MM.1S (cell line): ENCODE data around the gene GPR4.
A peak's percentile ranks its signal among the peaks of the same experiment; 100 is the strongest.

Experiments used
- DNase-seq: peaks from one replicate; pipeline ENCODE4 v3.0.0-alpha.2; 2015
- H2AFZ ChIP-seq: fragments of 300-600 bp; sonication (generic); 2 replicates; pipeline ENCODE4 v1.6.0; 2016; ENCODE audit warnings: antibody characterized with exemption, low read length
- H3F3A ChIP-seq: fragments of 300-600 bp; sonication (generic); 2 replicates; pipeline ENCODE4 v1.6.1; 2016; ENCODE audit warnings: mild to moderate bottlenecking, antibody characterized with exemption, low read length, moderate library complexity, mixed read lengths; ENCODE audit not compliant: insufficient read depth
- H3K27ac ChIP-seq: fragments of 300-600 bp; sonication (generic); 2 replicates; pipeline ENCODE4 v1.5.1; 2016; ENCODE audit warnings: mild to moderate bottlenecking, low read length
- H3K27me3 ChIP-seq: fragments of 300-600 bp; sonication (generic); replicated peaks from 2 replicates; pipeline ENCODE4 v1.6.0; 2016; ENCODE audit warnings: low read length; ENCODE audit not compliant: insufficient read depth
- H3K36me3 ChIP-seq: fragments of 300-600 bp; sonication (generic); replicated peaks from 2 replicates; pipeline ENCODE4 v1.6.1; 2016; ENCODE audit warnings: mild to moderate bottlenecking, low read length, mixed read lengths; ENCODE audit not compliant: insufficient read depth
- H3K4me1 ChIP-seq: fragments of 300-600 bp; sonication (generic); 2 replicates; pipeline ENCODE4 v1.6.1; 2016; ENCODE audit warnings: low read length, mixed read lengths
- H3K4me2 ChIP-seq: fragments of 300-600 bp; sonication (generic); 2 replicates; pipeline ENCODE4 v1.6.0; 2016; ENCODE audit warnings: low read depth, low read length
- H3K4me3 ChIP-seq: fragments of 300-600 bp; sonication (generic); 2 replicates; pipeline ENCODE4 v1.5.1; 2016; ENCODE audit warnings: low read length, mixed read lengths
- H3K79me2 ChIP-seq: fragments of 300-600 bp; sonication (generic); 2 replicates; pipeline ENCODE4 v1.6.1; 2016; ENCODE audit warnings: mixed run types, low read length, mixed read lengths
- H3K9ac ChIP-seq: fragments of 300-600 bp; sonication (generic); 2 replicates; pipeline ENCODE4 v1.6.1; 2016; ENCODE audit warnings: low read length, mixed read lengths
- H3K9me2 ChIP-seq: fragments of 300-600 bp; sonication (generic); replicated peaks from 2 replicates; pipeline ENCODE4 v1.6.1; 2016; ENCODE audit warnings: mild to moderate bottlenecking, low read length, mixed read lengths; ENCODE audit not compliant: insufficient read depth
- H3K9me3 ChIP-seq: fragments of 300-600 bp; sonication (generic); replicated peaks from 2 replicates; pipeline ENCODE4 v1.6.1; 2016; ENCODE audit warnings: mild to moderate bottlenecking, low read length, mixed read lengths; ENCODE audit not compliant: insufficient read depth
- H4K20me1 ChIP-seq: fragments of 300-600 bp; sonication (generic); 2 replicates; pipeline ENCODE4 v1.6.1; 2016; ENCODE audit warnings: mild to moderate bottlenecking, low read length, moderate library complexity, mixed read lengths; ENCODE audit not compliant: insufficient read depth
- EZH2 ChIP-seq: fragments of 300-600 bp; sonication (generic); optimal IDR thresholded peaks from 2 replicates; pipeline ENCODE3; 2017; ENCODE audit warnings: low read depth, mild to moderate bottlenecking, antibody characterized with exemption, low read length, mixed read lengths
- EZH2phosphoT487 ChIP-seq: fragments of 300-600 bp; sonication (generic); IDR thresholded peaks from 2 replicates; pipeline ENCODE4 v1.6.1; 2018; ENCODE audit warnings: antibody characterized with exemption, low read length
- TF ChIP-seq, protein P1 (sequence below): fragments of 300-600 bp; sonication (generic); IDR thresholded peaks from 2 replicates; pipeline ENCODE4 v1.5.1; 2016; ENCODE audit warnings: antibody characterized with exemption, low read length, mixed read lengths

The GPR4 gene

GRCh38 chr19:45569619-45570421, 32.2 kb downstream of the GPR4 start:
- H3F3A ChIP-seq, result peaks cover 2% of the 10 kb centered on the region; the same call in 1 of the 2 replicates
- H2AFZ ChIP-seq, result no peak overlapping the region
- H3K36me3 ChIP-seq, result no peaks in the 10 kb centered on the region
- no peaks in the 10 kb centered on the region for H3K27me3 ChIP-seq
- no peak overlapping the region for H3K9ac ChIP-seq
- H3K4me2 ChIP-seq, result no peak overlapping the region
- peaks cover 54% of the 10 kb centered on the region for H3K79me2 ChIP-seq
- TF ChIP-seq EZH2, result no peak
- TF ChIP-seq, protein P1, sequence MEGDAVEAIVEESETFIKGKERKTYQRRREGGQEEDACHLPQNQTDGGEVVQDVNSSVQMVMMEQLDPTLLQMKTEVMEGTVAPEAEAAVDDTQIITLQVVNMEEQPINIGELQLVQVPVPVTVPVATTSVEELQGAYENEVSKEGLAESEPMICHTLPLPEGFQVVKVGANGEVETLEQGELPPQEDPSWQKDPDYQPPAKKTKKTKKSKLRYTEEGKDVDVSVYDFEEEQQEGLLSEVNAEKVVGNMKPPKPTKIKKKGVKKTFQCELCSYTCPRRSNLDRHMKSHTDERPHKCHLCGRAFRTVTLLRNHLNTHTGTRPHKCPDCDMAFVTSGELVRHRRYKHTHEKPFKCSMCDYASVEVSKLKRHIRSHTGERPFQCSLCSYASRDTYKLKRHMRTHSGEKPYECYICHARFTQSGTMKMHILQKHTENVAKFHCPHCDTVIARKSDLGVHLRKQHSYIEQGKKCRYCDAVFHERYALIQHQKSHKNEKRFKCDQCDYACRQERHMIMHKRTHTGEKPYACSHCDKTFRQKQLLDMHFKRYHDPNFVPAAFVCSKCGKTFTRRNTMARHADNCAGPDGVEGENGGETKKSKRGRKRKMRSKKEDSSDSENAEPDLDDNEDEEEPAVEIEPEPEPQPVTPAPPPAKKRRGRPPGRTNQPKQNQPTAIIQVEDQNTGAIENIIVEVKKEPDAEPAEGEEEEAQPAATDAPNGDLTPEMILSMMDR, result peak; percentile 71
- H3K9me2 ChIP-seq, result no peaks in the 10 kb centered on the region
- no peak overlapping the region for H3K4me3 ChIP-seq
- DNase-seq, result peak; percentile 51
- no peak overlapping the region for H3K27ac ChIP-seq
- H3K9me3 ChIP-seq, result no peaks in the 10 kb centered on the region
- H3K4me1 ChIP-seq, result peaks cover 5% of the 10 kb centered on the region
- H4K20me1 ChIP-seq, result no peaks in the 10 kb centered on the region

DNA sequence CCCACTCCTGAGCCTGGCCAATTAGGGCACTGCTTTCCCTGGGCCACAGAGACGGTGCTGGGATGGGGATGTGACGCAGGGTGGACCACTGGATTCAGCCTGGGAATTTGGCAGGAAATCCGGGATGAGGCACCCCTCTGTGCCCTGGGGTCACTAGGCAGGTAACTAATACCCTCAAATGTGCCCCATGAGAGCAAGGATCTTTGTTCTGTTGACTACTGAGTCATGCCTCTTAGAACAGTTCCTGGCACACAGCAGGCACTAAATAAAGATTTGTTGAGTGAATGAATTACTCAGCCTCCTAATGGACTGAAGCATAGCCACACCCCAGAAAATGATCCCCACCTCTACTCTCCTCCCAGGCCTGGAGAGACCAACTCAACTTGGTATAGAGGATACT, 33.3 kb downstream of the GPR4 start:
- no peaks in the 10 kb centered on the region for H3K36me3 ChIP-seq
- DNase-seq, result no peak
- no peaks in the 10 kb centered on the region for H3F3A ChIP-seq
- no peaks in the 10 kb centered on the region for H4K20me1 ChIP-seq
- no peak overlapping the region for H3K27ac ChIP-seq
- H3K4me2 ChIP-seq, result no peak overlapping the region
- H3K4me3 ChIP-seq, result no peak overlapping the region
- H3K9ac ChIP-seq, result no peak overlapping the region
- H3K79me2 ChIP-seq, result peaks cover 52% of the 10 kb centered on the region
- TF ChIP-seq, protein P1, result no peak
- no peak for TF ChIP-seq EZH2phosphoT487
- no peak for TF ChIP-seq EZH2
- no peak overlapping the region for H2AFZ ChIP-seq
- H3K9me3 ChIP-seq, result no peaks in the 10 kb centered on the region
- H3K4me1 ChIP-seq, result no peaks in the 10 kb centered on the region
- H3K9me2 ChIP-seq, result no peaks in the 10 kb centered on the region
- H3K27me3 ChIP-seq, result no peaks in the 10 kb centered on the region

DNA sequence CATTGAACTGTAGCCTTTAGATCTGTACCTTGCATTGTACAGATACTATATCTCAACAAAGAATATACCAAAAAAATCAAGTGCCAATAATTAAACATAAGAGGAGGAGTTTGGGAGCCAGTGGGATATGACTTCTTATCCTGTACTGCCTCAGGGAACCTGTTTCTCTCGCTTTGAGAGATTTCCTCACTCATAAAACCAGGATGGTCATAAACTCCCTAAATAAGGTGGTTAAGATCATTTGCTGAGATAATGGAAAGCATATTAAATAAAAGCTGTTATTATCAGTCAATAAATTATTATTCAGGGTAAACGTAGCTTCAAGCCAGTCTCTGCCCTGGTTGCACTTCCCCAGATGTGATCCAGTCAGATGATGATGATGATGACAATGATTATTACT, 34.4 kb downstream of the GPR4 start:
- Histone ChIP-seq H3F3A (peaks cover 5% of the 10 kb centered on the region), H4K20me1 (no peaks in the 10 kb centered on the region), H3K4me1 (peaks cover 6% of the 10 kb centered on the region), H3K79me2 (peaks cover 41% of the 10 kb centered on the region), H3K4me2 (no peak overlapping the region), H3K9me3 (no peaks in the 10 kb centered on the region), H3K4me3 (no peak overlapping the region), H3K36me3 (no peaks in the 10 kb centered on the region), H2AFZ (no peak overlapping the region), H3K27me3 (no peaks in the 10 kb centered on the region), H3K9ac (no peak overlapping the region), H3K9me2 (no peaks in the 10 kb centered on the region), H3K27ac (no peak overlapping the region)
- TF ChIP-seq EZH2 (no peak), EZH2phosphoT487 (no peak)
- TF ChIP-seq, protein P1, result no peak
- DNase-seq, result no peak
